NT2/D1 (cell line): Measurements from ENCODE around the gene KAT6B.

Source experiments
- SUZ12 ChIP-seq: IDR thresholded peaks from 2 replicates; pipeline ENCODE4 v1.6.1; 2011; ENCODE audit not compliant: insufficient read length, insufficient read depth; ENCODE audit errors: extremely low read depth
- YY1 ChIP-seq: IDR thresholded peaks from 2 replicates; pipeline ENCODE4 v1.6.1; 2011; ENCODE audit not compliant: insufficient read length, insufficient read depth

DNA sequence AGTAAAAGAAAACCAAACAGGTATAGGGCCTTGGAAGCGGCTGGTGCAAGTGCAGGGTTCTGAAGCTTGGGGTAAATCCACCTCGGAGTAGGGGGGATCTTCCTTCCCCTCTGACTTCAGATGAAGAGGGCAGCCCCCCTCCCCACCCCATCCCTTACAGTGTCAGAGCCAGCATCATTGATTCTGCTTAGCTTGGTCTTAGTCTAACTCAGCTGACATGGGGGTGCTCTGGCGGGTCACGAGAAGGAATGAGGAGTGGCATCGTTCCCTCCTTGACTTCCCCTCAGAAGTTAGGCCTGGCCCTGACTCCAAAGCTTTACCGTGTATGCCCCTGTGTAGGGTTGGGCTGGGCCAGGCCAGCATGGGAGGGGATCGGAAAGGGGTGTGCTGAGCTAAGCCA lies 240.9 kb downstream of the KAT6B start:
- TF ChIP-seq SUZ12 = no peak
- TF ChIP-seq YY1 = no peak
